ENCODE data around the gene RNPS1. TPM values are rescaled to one million over a fixed set of nuclear protein-coding genes. Genes with fewer than 3 reads are reported as not detected.

Gene RNPS1
- total RNA-seq, 4 donors from 2014 or later, result 71.5 to 155 (median 122) TPM

DNA sequence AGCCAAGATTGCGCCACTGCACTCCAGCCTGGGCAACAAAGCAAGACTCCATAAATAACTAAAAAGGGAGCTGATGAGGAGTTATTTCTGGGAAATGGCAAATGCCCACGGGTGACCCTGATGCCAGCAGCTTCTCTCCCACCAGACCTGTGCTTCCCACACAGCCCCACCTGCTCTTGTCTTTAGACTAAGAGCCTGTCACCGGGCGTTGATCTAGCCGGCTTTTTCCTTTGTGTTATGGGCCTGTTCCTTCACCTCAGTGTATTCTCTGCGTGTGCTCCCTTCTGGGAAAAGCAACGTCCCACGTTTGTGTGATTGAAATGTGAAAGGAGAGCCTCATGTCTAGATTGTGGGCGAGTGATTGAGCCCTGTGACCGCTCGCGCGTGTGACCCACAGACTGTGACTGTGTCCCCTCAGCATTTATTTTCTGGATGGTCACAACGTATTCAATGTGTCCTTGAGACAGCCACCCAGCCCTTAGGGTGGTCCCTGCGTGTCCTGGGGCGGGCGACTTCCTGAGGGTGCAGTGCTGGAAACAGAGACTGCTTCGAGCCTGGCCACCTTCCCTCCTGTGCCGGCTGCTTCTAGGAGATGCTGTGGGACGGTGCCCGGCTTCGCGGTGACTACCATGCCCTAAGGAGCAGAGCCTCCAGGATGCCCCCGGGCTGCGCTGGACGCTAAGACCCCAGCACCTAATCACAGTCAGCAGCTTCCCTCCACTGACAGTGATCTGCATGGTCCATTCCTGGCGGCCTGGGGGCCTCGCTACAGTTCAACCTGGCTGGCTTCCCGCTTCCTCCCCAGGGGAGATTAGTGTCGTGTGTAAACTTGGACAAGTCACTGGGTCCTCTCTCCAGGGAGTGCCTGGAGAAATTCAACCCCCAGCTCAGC, 7.8 kb upstream of the RNPS1 start:
- Histone ChIP-seq H3K4me3 (no peak overlapping the region), H3K4me1 (no peaks in the 10 kb centered on the region), H3K27me3 (no peaks in the 10 kb centered on the region), H3K27ac (no peak overlapping the region), H3K36me3 (no peaks in the 10 kb centered on the region), H3K9me3 (no peaks in the 10 kb centered on the region)
- no peak for TF ChIP-seq POLR2A (IDR thresholded peaks at IDR 0.05)
- TF ChIP-seq, protein P1, sequence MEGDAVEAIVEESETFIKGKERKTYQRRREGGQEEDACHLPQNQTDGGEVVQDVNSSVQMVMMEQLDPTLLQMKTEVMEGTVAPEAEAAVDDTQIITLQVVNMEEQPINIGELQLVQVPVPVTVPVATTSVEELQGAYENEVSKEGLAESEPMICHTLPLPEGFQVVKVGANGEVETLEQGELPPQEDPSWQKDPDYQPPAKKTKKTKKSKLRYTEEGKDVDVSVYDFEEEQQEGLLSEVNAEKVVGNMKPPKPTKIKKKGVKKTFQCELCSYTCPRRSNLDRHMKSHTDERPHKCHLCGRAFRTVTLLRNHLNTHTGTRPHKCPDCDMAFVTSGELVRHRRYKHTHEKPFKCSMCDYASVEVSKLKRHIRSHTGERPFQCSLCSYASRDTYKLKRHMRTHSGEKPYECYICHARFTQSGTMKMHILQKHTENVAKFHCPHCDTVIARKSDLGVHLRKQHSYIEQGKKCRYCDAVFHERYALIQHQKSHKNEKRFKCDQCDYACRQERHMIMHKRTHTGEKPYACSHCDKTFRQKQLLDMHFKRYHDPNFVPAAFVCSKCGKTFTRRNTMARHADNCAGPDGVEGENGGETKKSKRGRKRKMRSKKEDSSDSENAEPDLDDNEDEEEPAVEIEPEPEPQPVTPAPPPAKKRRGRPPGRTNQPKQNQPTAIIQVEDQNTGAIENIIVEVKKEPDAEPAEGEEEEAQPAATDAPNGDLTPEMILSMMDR (IDR thresholded peaks at IDR 0.05), result no peak
- no peak for DNase-seq

- TF ChIP-seq POLR2A (IDR thresholded peaks at IDR 0.05), result no peak
- TF ChIP-seq, protein P1 (IDR thresholded peaks at IDR 0.05), result no peak
- no peak for DNase-seq
- Histone ChIP-seq H3K4me1 (peaks cover 0 to 17% (median 4%) of the 10 kb centered on the region in 4 donors), H3K4me3 (no peak overlapping the region), H3K27ac (no peak overlapping the region), H3K9me3 (no peaks in the 10 kb centered on the region), H3K27me3 (no peaks in the 10 kb centered on the region), H3K36me3 (no peaks in the 10 kb centered on the region)
Measured at GRCh38 chr16:2273931-2274330, 6.0 kb upstream of the RNPS1 start.

GRCh38 chr16:2273484-2273883, 5.6 kb upstream of the RNPS1 start:
- H3K4me3 ChIP-seq, result no peak overlapping the region
- no peaks in the 10 kb centered on the region for H3K9me3 ChIP-seq
- no peaks in the 10 kb centered on the region for H3K36me3 ChIP-seq
- no peak overlapping the region for H3K27ac ChIP-seq
- H3K4me1 ChIP-seq, result peaks cover 0 to 18% (median 4%) of the 10 kb centered on the region in 4 donors
- no peak for DNase-seq
- no peaks in the 10 kb centered on the region for H3K27me3 ChIP-seq
- TF ChIP-seq POLR2A (IDR thresholded peaks at IDR 0.05), result no peak
- TF ChIP-seq, protein P1 (IDR thresholded peaks at IDR 0.05), result no peak

GRCh38 chr16:2271848-2272461, 4.0 kb upstream of the RNPS1 start:
- peak in 1 of 3 donors; percentile 47 for DNase-seq
- no peak for TF ChIP-seq POLR2A (IDR thresholded peaks at IDR 0.05)
- TF ChIP-seq, protein P1 (IDR thresholded peaks at IDR 0.05), result no peak
- no peaks in the 10 kb centered on the region for H3K36me3 ChIP-seq
- peaks cover 0 to 4% (median 0%) of the 10 kb centered on the region in 4 donors for H3K9me3 ChIP-seq
- H3K4me1 ChIP-seq, result peaks cover 0 to 18% (median 5%) of the 10 kb centered on the region in 4 donors
- H3K27me3 ChIP-seq, result no peaks in the 10 kb centered on the region
- H3K27ac ChIP-seq, result no peak overlapping the region
- no peak overlapping the region for H3K4me3 ChIP-seq

DNA sequence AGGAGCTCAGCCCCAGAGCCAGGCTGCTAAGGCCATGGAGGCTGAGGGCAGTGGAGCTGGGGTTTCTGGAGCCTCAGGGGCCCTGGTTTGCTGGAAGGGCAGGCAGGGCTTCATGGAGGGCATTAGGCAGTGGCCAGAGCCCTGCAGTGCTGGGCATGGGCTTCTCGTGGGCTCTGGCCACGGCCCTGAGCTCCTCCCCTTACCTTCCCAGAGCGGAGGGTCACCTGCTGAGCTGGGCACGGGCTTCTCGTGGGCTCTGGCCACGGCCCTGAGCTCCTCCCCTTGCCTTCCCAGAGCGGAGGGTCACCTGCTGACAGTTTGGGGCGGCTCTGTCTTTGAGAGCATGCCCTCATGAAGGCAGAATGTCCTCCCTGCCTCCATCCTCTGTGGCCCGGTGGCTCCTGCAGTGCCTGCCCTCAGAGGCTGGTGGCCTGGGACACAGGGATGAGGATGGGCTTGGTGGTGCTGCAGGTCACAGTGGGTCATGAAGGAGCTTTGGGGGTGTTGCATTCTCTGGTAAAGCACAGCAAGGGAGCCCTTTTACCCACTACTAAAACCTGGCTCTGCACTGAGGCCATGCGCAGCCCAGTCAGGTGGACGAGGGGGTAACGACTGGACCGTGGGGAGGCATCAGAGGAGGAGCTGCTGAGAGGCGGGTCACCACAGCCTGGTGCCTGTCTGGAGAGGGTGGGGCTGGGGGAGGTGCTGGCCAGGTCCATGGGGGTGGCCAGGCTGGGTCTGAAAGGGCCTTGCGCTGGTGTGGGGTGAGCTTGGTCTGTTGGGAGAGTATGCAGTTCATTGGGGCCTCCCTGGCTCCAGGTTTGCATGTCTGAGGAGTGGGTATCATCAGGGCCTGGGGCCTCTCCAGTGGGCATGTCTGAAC, 2.9 kb upstream of the RNPS1 start:
- Histone ChIP-seq H3K9me3 (peaks cover 0 to 4% (median 0%) of the 10 kb centered on the region in 4 donors), H3K4me3 (no peak overlapping the region), H3K27ac (no peak overlapping the region), H3K36me3 (no peaks in the 10 kb centered on the region), H3K4me1 (peaks cover 0 to 30% (median 8%) of the 10 kb centered on the region in 4 donors), H3K27me3 (no peaks in the 10 kb centered on the region)
- TF ChIP-seq, protein P1 (IDR thresholded peaks at IDR 0.05), result no peak
- no peak for TF ChIP-seq POLR2A (IDR thresholded peaks at IDR 0.05)
- no peak for DNase-seq
